Stimulated activated CD8-positive, alpha-beta memory T cell treated with anti-CD3 and anti-CD28 coated beads, Interleukin-7, amount 100 ng/mL, for 24 hours (primary cell): ENCODE data around the gene FARP1.

ENCODE experiments used
- DNase-seq: peaks from one replicate; pipeline ENCODE4 v3.0.0-alpha.2; 2020; ENCODE audit warnings: low read depth

The FARP1 gene

GRCh38 chr13:98482476-98483444 is 339.9 kb downstream of the FARP1 start:
- DNase-seq, result no peak

GRCh38 chr13:98483601-98484288 is 340.9 kb downstream of the FARP1 start:
- no peak for DNase-seq

- DNase-seq, result peak; percentile 29
Measured at GRCh38 chr13:98484289-98485219, 341.7 kb downstream of the FARP1 start.

GRCh38 chr13:98485561-98485960 is 342.7 kb downstream of the FARP1 start:
- DNase-seq, result no peak

- no peak for DNase-seq
Measured at GRCh38 chr13:98486412-98486811, 343.5 kb downstream of the FARP1 start.

- no peak for DNase-seq
Measured at GRCh38 chr13:98487016-98487415, 344.1 kb downstream of the FARP1 start.

DNA sequence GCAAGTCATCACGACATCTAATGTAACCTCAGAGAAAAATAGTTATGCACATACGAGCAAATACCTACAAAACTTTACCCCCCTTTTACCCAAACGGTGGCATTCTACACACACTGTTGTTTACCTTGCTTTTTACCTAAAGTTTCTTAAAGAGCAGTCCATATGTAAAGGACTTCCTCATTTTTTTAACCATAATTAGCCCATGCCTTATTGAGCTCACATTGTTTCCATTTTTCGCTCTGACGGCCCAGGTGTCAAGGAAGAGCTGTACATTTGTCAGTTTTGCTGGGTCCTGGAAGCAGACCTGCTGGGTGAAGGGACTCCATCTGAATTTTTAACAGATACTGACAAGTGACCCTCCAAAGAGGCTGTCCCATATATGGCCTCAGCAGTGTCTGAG is 344.6 kb downstream of the FARP1 start:
- DNase-seq, result no peak

- DNase-seq, result no peak
Measured at GRCh38 chr13:98488736-98489135, 345.8 kb downstream of the FARP1 start.

DNA sequence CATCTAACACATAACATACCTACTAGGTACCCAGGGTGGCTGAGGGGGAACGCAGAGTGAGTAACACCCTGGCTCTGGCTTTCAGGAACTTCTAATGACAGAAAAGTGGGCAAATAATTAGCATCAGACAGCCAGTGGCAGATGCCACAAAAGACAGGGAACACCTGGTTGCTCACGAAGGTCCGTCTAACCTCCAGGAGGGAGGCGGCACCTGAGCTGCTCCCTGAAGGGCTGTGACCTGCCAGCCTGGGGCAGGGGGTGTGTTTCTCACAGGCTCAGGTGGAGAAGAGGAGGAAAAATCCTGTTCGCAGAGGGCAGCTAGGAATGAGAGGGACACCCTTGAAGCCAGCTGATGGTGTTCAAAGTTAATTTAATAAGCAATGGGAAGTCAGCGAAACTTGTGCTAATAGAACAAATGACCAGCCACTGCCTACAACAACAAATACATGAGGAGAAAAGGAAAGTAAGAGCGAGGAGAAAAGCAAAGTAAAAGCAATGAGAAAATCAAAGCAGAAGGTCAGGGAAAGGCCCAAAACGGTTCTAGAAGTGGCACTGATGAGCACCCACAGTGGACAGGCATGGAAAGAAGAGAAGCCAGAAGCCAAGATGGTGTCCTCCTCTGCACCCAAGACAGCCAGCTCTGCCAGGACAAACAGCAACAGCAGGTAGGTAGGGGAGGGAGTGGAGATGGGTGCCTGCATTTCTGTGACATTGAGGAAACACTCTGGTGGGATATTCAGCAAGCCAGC is 346.7 kb downstream of the FARP1 start:
- DNase-seq, result no peak

DNA sequence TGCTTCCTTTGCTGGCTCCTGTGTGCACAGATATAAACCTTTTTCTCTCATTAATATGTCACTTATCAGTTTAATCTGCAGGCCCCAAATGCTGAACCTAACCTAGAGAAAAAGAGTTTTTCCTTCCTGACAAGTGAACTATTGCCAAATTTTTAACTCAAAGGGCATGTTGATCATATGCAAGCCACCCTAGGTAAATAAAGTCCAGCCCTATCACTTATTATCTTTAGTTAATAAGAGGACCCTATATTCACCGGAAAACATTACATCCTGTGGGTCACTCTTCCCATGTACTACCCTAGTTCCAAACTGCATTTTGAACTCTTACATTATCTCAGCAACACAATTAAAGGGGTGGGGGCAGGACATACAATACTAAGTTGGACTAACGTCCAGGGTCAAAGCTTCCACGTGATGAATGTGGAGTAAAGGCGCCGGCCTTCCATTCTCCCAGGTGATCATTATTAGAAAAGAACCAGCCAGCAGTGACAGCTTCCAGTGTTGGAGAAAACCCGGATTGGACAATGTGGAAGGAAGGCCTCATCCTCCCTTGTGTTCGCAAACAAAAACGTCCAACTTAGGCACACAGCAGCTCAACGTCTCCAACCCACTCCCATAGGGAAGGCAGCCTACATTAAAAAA is 347.4 kb downstream of the FARP1 start:
- no peak for DNase-seq

DNA sequence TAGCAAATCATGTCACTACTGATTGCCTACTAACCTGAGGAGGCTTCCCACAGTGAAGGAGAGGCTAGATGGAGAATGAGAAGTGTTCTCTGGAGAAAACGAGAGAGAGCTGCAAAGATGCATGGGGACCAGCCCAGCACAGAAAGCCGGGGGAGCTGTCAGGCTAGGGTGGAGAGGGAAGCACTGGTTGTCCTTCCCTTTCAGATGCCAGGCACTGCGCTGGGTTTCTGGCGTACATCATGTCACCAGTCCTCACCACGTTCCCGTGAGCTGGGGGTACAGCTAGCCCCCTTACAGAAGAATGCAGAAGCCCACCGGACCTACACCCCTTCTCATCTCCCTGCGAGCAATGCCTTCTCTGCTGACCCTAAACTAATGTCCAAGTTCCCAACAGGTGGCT is 348.0 kb downstream of the FARP1 start:
- DNase-seq, result no peak

DNA sequence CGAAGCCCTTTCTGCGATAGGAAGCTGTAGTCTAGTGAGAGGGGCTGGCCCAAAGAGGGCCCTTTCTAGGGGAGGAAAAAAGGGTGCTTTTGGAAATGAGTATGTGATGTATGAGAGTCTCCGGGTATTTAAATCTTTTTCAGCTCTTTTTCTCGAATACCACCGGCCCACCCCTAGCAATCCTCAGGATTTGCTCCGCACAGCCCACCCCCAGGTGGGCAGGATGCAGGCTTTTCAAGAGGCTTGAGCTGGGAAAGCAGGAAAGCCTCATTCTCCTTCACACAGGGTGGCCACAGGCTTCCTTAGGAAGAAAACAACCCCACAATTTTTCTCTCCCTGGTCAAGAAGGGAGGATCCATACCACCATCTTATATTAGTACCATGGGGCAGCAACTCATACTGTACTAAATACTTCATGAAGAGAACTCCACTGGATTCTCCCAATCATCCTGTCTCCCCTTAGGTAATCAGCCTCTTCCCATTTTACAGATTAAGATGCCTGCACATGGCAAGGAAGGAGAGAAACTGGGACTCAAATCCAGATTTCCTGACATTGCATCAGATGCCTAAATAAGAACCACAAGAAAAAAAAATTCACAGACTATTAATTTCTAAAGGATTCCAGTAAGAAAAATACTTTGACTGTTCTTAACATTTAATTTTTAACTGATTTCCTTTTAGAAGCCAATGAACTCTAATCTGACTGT is 349.6 kb downstream of the FARP1 start:
- no peak for DNase-seq

- no peak for DNase-seq
Measured at GRCh38 chr13:98493042-98493712, 350.3 kb downstream of the FARP1 start.

- no peak for DNase-seq
Measured at GRCh38 chr13:98494769-98495168, 351.9 kb downstream of the FARP1 start.

GRCh38 chr13:98495627-98496478 is 353.0 kb downstream of the FARP1 start:
- no peak for DNase-seq

DNA sequence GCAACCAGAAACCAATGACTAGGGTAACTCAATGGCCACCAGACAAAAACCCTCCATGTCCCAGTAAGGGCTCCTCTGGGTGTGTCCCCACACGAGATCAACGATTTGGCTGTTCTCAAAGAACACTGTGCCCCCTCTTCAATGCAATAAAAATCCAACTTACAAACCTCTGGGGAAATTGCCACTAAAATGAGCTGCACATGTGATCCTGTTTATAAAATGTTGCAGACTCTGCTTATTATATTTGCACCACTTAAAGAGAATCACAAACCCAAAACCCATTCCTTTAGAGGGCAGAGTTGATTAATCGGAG is 353.5 kb downstream of the FARP1 start:
- no peak for DNase-seq

GRCh38 chr13:98496966-98497365 is 354.1 kb downstream of the FARP1 start:
- no peak for DNase-seq

DNA sequence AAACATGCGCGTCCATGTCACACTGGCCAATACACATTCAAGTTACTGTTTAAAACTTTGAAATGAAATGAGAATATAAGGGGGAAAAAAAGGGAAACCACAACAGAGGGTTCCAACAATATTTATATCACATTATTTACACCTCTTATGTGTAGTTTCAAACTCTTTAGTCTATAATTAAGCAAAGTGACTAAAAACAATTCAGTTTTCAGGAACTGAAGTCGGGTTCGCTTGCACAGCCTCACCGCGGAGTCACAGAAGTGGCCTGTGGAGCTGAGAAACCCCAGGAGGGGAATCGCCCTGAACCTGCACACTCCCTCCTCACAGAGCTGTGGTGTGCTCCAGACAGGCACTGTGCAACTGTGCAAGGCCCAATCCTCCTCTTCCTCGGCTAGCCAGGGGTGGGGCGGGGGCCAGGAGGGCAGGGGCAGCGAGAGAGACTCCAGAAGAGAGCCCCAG is 358.1 kb downstream of the FARP1 start:
- DNase-seq, result no peak
